Embryonic facial prominence (tissue), 1 donor: ENCODE data around the gene HSPA1L.
"Not testable (repeated sequence)": the region's sequence is repeated elsewhere in the genome, so short reads cannot be mapped to it uniquely, and the experiment has no call there.

Source experiments
- DNase-seq: peaks from one replicate; pipeline ENCODE4 v3.0.0-alpha.2; 2016; ENCODE audit errors: extremely low spot score

Gene HSPA1L

GRCh38 chr6:31815025-31815838, at the start of gene HSPA1L, which contains the start of gene HSPA1A:
TSS of gene HSPA1L (minus strand) at chr6:31815283. CDS start at chr6:31811972, 3,311 bp downstream.
TSS of gene HSPA1A (plus strand) at chr6:31815543. CDS start at chr6:31815757, 214 bp downstream.
- DNase-seq, result peak; percentile 84

DNA sequence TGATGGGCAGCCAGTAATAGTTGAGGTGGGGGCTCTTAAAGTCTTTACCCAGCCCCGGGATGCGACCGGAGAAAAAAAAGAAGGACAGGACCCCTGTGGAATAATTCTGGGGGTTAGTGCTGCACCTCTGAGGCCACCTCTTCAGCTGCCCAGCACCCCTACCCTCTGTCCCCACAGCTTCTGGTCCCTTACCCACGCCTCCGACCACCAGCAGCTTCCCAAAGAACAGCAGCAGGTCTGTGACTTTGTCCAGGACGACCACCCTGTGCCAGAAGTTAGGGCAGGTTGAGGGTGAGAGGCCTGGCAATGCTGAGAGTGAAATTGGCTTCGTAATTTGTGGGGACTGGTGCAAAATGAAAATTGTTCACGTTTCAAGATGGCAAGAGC, 49.7 kb upstream of the HSPA1L start:
- DNase-seq, result no peak

- DNase-seq, result not testable (repeated sequence)
Observed at GRCh38 chr6:31864123-31864562, 49.1 kb upstream of the HSPA1L start.

- peak; percentile 100 for DNase-seq
Observed at GRCh38 chr6:31862344-31863235, 47.5 kb upstream of the HSPA1L start, which contains the start of gene NEU1. TSS of gene NEU1 (minus strand) at chr6:31862821. CDS start at chr6:31862776, 45 bp downstream.

GRCh38 chr6:31861919-31862343, 46.8 kb upstream of the HSPA1L start:
- no peak for DNase-seq

DNA sequence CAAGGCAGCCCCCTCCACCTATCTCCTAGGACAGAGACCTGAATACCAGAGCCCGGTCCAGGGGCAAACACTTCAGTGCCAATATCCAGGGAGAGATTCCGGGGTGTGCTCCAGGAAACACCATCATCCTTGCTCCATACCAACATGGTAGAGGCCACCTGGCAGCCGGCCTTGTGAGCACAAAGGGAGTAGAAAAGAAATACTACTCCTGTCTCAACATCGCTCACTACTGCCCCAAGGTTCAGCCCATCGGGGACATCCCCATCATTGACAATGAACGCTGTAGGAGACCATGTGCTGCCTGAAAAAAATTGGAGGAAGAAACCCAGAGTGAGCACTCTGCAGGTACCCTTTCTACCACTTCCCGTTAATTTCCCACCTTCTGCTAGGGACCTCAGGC, 46.1 kb upstream of the HSPA1L start:
- DNase-seq, result no peak

DNA sequence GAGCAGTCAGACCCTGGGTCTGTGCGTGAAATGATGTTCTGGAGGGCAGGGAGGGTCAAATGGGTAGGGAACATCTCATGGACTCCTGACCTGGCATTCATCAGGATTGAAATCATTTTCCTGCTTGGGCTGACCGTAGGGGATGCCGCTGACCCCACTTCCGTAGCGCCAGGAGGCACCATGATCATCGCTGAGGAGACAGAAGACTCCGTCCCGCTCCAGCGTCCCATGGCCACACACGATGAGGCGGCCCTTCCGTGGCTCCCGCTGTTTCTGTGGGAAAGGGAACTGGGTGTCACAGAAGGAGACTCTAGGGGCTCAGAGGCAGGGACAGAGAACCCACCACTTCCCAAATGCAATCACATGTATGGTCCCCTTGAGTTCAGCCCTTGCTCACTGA, 45.3 kb upstream of the HSPA1L start:
- DNase-seq, result no peak

DNA sequence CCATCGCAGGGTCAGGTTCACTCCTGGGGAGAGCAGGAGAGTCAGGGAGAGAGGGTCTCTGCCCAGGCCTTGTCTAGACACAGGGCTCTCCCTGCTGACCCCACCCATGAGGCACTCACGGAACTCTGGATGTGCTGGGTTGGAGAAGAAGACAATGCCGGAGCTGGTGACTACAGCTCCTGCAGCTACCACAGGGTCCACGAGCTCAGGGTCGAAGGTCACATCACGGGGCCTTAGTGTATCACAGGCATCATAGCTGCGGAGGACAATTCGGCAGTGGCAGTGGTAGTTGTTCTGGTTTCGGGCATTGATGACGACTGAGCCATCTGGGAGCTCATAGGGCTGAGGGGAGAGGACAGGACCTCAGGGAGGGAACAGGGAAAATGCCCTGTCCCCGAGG, 44.8 kb upstream of the HSPA1L start:
- DNase-seq, result no peak

DNA sequence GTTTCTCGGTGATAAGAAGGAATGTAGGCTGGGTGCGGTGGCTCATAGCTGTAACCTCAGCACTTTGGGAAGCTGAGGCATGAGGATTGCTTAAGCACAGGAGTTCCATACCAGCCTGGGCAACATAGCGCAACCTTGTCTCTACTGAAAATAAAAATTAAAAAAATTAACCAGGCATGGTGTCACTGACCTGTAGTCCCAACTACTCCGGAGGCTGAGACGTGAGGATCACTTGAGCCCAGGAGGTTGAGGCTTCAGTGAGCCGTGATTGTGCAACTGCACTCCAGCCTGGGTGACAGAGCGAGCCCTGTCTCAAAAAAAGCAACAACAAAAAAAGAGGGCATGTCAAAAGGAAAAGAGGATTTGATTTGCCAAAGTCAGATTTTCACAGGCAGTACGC, 43.6 kb upstream of the HSPA1L start:
- no peak for DNase-seq

- DNase-seq, result not testable (repeated sequence)
Observed at GRCh38 chr6:31857774-31858173, 42.7 kb upstream of the HSPA1L start.

DNA sequence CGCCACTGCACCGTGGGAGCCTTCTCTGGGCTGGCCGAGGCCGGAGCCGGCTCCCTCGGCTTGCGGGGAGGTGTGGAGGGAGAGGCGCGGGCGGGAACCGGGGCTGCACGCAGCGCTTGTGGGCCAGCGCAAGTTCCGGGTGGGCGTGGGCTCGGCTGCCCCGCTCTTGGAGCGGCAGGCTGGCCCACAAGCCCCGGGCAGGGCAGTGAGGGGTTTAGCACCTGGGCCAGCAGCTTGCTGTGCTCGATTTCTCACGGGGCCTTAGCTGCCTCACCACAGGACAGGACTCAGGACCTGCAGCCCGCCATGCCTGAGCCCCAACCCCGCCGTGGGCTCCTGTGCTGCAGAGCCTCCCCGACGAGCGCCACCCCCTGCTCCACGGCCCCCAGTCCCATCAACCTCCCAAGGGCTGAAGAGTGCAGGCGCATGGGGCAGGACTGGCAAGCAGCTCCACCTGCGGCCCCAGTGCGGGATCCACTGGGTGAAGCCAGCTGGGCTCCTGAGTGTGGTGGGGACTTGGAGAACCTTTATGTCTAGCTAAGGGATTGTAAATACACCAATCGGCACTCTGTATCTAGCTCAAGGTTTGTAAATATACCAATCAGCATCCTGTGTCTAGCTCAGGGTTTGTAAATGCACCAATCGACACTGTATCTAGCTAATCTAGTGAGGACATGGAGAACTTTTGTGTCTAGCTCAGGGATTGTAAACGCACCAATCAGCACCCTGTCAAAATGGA, 37.1 kb upstream of the HSPA1L start:
- DNase-seq, result not testable (repeated sequence)

GRCh38 chr6:31851485-31851832, 36.4 kb upstream of the HSPA1L start:
- no peak for DNase-seq

GRCh38 chr6:31850765-31851484, 35.8 kb upstream of the HSPA1L start:
- DNase-seq, result no peak

DNA sequence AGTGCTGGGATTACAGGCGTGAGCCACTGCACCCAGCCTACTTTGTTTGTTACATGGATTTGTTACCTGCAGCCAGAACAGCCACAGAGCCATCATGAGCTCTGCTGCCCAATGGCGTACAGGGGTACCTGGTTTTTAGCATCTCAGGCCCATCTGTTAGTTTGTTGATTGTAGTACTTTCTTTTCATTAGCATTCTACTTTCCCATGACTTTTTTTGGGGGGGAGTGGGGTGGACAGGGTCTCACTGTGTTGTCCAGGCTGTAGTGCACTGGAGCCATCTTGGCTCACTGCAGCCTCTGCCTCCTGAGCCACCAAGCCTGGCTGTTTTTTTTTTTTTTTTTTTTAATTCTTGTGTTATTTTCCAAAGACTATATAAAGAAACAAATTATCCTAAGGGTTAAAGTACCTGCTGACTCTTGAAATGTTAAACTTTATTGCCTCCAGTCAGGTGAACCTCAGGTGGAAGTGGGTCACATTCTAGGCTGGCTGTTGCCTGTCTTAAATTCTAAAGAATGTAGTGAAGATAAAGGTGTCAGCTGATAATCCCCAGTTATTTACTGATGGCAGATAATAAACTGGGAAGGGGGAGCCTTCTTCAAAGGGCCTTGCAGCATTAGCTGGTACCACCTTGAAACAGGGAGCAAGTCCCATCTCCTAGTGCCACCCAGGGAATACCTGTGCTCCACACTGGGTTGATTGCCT, 32.3 kb upstream of the HSPA1L start:
- DNase-seq, result no peak

GRCh38 chr6:31844507-31844906, 29.4 kb upstream of the HSPA1L start:
- DNase-seq, result no peak

DNA sequence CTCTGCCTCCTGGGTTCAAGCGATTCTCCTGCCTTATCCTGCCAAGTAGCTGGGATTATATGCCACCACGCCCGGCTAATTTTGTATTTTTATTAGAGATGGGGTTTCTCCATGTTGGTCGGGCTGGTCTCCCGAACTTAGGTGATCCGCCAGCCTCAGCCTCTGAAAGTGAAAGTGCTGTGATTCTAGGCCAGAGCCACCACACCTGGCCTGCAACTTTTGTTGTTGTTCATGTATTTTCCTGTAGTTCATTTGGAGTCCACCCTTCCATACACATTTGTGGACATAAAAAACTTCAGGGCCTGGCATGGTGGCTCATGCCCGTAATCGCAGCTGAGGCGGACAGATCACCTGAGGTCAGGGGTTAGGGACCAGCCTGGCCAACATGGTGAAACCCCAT, 27.0 kb upstream of the HSPA1L start:
- no peak for DNase-seq

GRCh38 chr6:31839779-31840126, 24.7 kb upstream of the HSPA1L start:
- not testable (repeated sequence) for DNase-seq

- no peak for DNase-seq
Observed at GRCh38 chr6:31838968-31839367, 23.9 kb upstream of the HSPA1L start.

DNA sequence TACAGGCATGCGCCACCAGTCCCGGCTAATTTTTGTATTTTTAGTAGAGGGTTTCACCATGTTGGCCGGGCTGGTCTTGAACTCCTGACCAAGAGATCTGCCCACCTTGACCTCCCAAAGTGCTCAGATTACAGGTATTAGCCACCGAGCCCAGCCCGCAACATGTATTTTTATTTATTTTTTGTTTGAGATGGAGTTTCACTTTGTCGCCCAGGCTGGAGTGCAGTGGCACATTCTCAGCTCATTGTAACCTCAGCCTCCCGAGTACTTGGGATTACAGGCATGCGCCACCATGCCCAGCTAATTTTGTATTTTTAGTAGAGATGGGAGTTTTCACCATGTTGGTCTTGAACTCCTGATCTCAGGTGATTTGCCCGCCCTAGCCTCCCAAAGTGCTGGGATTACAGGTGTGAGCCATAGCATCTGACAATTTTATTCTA, 23.1 kb upstream of the HSPA1L start:
- not testable (repeated sequence) for DNase-seq

- DNase-seq, result no peak
Observed at GRCh38 chr6:31837369-31838113, 22.5 kb upstream of the HSPA1L start.
